Natural killer cell (primary cell): ENCODE results near the gene ACVR2B. TPM values are rescaled to one million over a fixed set of nuclear protein-coding genes. Genes with fewer than 3 reads are reported as not detected.

Experiments
- ATAC-seq, 3 donors: fragments of 150-1000 bp in 2 of 3; fragments of 200-7000 bp in 1 of 3; cut with Tn5 transposase; 1 replicate in 1 of 3; 2 replicates in 2 of 3; pipeline ENCODE4 v1.10.0; 2021; ENCODE audit warnings: mild to moderate bottlenecking in 2 of 3, moderate library complexity in 2 of 3
- DNase-seq, 2 donors: peaks; one replicate each; pipeline versions ENCODE4 v3.0.0 to v3.0.0-alpha.2; 2013 to 2021; ENCODE audit warnings: mixed read lengths in 1 of 2
- H3K27ac ChIP-seq: one replicate; pipeline ENCODE4 v1.5.1; 2013; ENCODE audit warnings: mild to moderate bottlenecking, low read length
- H3K27me3 ChIP-seq: one replicate; pipeline ENCODE4 v1.6.1; 2013; ENCODE audit warnings: low read length; ENCODE audit not compliant: control insufficient read depth, insufficient read depth
- H3K36me3 ChIP-seq: one replicate; pipeline ENCODE4 v1.6.1; 2013; ENCODE audit warnings: low read length; ENCODE audit not compliant: control insufficient read depth, insufficient read depth
- H3K4me1 ChIP-seq: one replicate; pipeline ENCODE4 v1.6.1; 2013; ENCODE audit warnings: low read length; ENCODE audit not compliant: control insufficient read depth, insufficient read depth
- H3K4me3 ChIP-seq: one replicate; pipeline ENCODE4 v1.5.1; 2013; ENCODE audit warnings: low read length
- H3K9me3 ChIP-seq: one replicate; pipeline ENCODE4 v1.6.1; 2013; ENCODE audit warnings: low read length; ENCODE audit not compliant: control insufficient read depth, insufficient read depth
- H3K27ac Mint-ChIP-seq, 2 donors: one replicate each; pipeline ENCODE4 v1.8.0; 2022; ENCODE audit warnings: mild to moderate bottlenecking in 2 of 2, mixed read lengths in 2 of 2, moderate library complexity in 1 of 2
- H3K27me3 Mint-ChIP-seq, 2 donors: one replicate each; pipeline ENCODE4 v1.8.0; 2022; ENCODE audit warnings: low read depth in 2 of 2, mixed read lengths in 2 of 2
- H3K36me3 Mint-ChIP-seq: one replicate; pipeline ENCODE4 v1.8.0; 2022; ENCODE audit warnings: mixed read lengths
- H3K4me1 Mint-ChIP-seq, 2 donors: one replicate each; pipeline ENCODE4 v1.8.0; 2022; ENCODE audit warnings: mixed read lengths in 2 of 2
- H3K4me3 Mint-ChIP-seq: one replicate; pipeline ENCODE4 v1.8.0; 2022; ENCODE audit warnings: mild to moderate bottlenecking, moderate library complexity, mixed read lengths
- H3K9me3 Mint-ChIP-seq, 2 donors: one replicate each; pipeline ENCODE4 v1.8.0; 2022; ENCODE audit warnings: mixed read lengths in 2 of 2
- whole genome bisulfite sequencing: methylation state at CpG from one replicate; pipeline ENCODE4 v1.1.7; 2013; ENCODE audit warnings: missing lambda C conversion rate; ENCODE audit not compliant: insufficient coverage; 5-methylcytosine and 5-hydroxymethylcytosine counted together
- intact Hi-C: fragments of 100-400 bp; cut with micrococcal nuclease; formaldehyde crosslinking; loops from one replicate; pipeline ENCODE4 v1.14.2; 2022
- total RNA-seq, 4 donors: library from RNA; stranded (reverse); fragments of 120-200 nt in 1 of 4; gene quantifications; one replicate each; pipeline versions ENCODE4 v1.2.3 to v1.2.4, GENCODE V29; 2013 to 2022
- TF ChIP-seq, protein P1 (sequence below): fragments of 200-600 bp; IDR thresholded peaks from one replicate; pipeline ENCODE4 v1.8.0; 2022; ENCODE audit warnings: antibody characterized with exemption

The ACVR2B gene
- total RNA-seq, 3 donors from 2014 or later (not counting 1 experiment from before 2014, with no cell fraction given) = 1.6 to 3.1 (median 2.7) TPM

DNA sequence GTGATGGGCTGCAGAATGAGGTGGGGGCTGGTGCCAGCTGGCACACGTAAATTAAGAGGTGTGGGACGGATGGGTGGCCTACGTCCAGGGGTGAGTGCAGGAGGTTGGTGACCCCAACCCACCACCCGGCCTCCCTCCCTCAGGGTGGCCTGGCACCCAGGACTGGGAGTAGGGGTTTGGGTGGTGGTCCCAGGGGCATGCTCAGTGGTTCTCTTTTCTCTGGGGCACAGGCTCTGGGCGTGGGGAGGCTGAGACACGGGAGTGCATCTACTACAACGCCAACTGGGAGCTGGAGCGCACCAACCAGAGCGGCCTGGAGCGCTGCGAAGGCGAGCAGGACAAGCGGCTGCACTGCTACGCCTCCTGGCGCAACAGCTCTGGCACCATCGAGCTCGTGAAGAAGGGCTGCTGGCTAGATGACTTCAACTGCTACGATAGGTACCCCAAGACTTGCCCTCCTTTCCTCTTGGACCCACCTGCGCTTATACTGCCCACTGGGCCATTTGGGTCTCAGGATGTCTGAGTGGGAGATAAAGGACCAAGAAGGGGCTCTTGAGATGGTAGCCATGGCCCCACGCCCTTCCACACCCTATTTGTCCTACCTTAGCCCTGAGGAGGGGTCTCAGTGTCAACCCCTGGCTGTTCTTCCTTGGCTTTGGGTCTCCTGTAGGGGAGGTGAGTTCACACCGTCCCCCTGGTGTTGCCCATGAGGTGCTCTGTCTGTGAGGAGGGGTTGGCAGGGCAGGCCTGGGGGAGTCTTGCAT lies 23.5 kb downstream of the ACVR2B start:
- no peak for DNase-seq
- H3K4me1 Mint-ChIP-seq = peaks cover 4 to 10% of the 10 kb centered on the region in 2 donors
- no peak overlapping the region for H3K4me3 Mint-ChIP-seq

DNA sequence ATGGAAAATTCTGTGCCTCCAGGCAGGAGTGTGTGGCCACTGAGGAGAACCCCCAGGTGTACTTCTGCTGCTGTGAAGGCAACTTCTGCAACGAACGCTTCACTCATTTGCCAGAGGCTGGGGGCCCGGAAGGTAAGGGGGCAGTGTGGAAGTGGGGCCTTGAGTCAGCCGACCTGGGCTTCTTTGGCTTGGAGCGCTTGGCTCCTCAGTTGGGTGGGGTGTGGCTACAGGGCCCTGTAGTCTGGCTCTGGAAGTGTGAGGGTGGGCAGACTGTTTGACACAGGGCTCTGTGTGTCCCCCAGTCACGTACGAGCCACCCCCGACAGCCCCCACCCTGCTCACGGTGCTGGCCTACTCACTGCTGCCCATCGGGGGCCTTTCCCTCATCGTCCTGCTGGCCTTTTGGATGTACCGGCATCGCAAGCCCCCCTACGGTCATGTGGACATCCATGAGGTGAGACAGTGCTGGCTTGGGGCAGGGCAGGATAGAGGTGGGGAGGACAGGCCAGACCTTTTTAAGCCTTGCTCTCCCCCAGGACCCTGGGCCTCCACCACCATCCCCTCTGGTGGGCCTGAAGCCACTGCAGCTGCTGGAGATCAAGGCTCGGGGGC lies 24.3 kb downstream of the ACVR2B start:
- Mint-ChIP-seq H3K27ac (no peak overlapping the region), H3K4me1 (peaks cover 4 to 10% of the 10 kb centered on the region in 2 donors), H3K27me3 (no peaks in the 10 kb centered on the region), H3K36me3 (no peaks in the 10 kb centered on the region), H3K4me3 (no peak overlapping the region), H3K9me3 (no peaks in the 10 kb centered on the region)
- H3K27ac ChIP-seq = no peak overlapping the region
- intact Hi-C loops = no loop called here
- 96% methylated on average over 15 of the region's 15 CpGs for WGBS
- no peak overlapping the region for H3K4me3 ChIP-seq
- TF ChIP-seq, protein P1, sequence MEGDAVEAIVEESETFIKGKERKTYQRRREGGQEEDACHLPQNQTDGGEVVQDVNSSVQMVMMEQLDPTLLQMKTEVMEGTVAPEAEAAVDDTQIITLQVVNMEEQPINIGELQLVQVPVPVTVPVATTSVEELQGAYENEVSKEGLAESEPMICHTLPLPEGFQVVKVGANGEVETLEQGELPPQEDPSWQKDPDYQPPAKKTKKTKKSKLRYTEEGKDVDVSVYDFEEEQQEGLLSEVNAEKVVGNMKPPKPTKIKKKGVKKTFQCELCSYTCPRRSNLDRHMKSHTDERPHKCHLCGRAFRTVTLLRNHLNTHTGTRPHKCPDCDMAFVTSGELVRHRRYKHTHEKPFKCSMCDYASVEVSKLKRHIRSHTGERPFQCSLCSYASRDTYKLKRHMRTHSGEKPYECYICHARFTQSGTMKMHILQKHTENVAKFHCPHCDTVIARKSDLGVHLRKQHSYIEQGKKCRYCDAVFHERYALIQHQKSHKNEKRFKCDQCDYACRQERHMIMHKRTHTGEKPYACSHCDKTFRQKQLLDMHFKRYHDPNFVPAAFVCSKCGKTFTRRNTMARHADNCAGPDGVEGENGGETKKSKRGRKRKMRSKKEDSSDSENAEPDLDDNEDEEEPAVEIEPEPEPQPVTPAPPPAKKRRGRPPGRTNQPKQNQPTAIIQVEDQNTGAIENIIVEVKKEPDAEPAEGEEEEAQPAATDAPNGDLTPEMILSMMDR = no peak
- no peaks in the 10 kb centered on the region for H3K9me3 ChIP-seq
- peaks cover 4% of the 10 kb centered on the region for H3K36me3 ChIP-seq
- DNase-seq = no peak
- no peaks in the 10 kb centered on the region for H3K27me3 ChIP-seq
- ATAC-seq = no peak
- no peaks in the 10 kb centered on the region for H3K4me1 ChIP-seq

More for the DNA sequence above, 23.5 kb downstream of the ACVR2B start:
- H3K27ac Mint-ChIP-seq = no peak overlapping the region
- Histone ChIP-seq H3K36me3 (peaks cover 4% of the 10 kb centered on the region), H3K9me3 (no peaks in the 10 kb centered on the region), H3K27me3 (no peaks in the 10 kb centered on the region), H3K4me3 (no peak overlapping the region), H3K27ac (no peak overlapping the region), H3K4me1 (no peaks in the 10 kb centered on the region)
- H3K36me3 Mint-ChIP-seq = no peaks in the 10 kb centered on the region
- intact Hi-C loops = no loop called here
- TF ChIP-seq, protein P1 = no peak
- no peak for ATAC-seq
- 94% methylated on average over 21 of the region's 21 CpGs for WGBS
- H3K9me3 Mint-ChIP-seq = no peaks in the 10 kb centered on the region
- no peaks in the 10 kb centered on the region for H3K27me3 Mint-ChIP-seq

DNA sequence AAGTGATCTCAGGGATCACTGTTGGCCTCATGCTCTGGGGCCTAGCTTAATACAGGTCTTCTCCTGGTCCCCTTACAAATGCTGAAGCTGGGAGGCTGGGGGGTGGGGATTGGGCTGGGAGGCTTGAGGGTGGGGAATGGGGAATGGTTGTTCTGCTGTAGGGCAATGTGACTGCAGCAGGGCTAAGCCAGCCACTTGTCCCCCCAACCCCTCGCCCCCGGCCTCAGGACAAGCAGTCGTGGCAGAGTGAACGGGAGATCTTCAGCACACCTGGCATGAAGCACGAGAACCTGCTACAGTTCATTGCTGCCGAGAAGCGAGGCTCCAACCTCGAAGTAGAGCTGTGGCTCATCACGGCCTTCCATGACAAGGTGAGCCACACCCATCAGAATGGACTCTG lies 25.2 kb downstream of the ACVR2B start:
- intact Hi-C loops = no loop called here
- no peaks in the 10 kb centered on the region for H3K9me3 ChIP-seq
- no peaks in the 10 kb centered on the region for H3K4me1 ChIP-seq
- H3K36me3 ChIP-seq = peaks cover 4% of the 10 kb centered on the region
- H3K9me3 Mint-ChIP-seq = no peaks in the 10 kb centered on the region
- H3K36me3 Mint-ChIP-seq = no peaks in the 10 kb centered on the region
- 94% methylated on average over 9 of the region's 9 CpGs for WGBS
- no peaks in the 10 kb centered on the region for H3K27me3 ChIP-seq
- TF ChIP-seq, protein P1 = no peak
- peaks cover 4% of the 10 kb centered on the region in 2 donors for H3K4me1 Mint-ChIP-seq
- no peak for ATAC-seq
- H3K27ac ChIP-seq = no peak overlapping the region
- DNase-seq = no peak
- no peak overlapping the region for H3K27ac Mint-ChIP-seq
- H3K27me3 Mint-ChIP-seq = no peaks in the 10 kb centered on the region
- no peak overlapping the region for H3K4me3 Mint-ChIP-seq
- no peak overlapping the region for H3K4me3 ChIP-seq
